H1 (cell line): ENCODE measurements around the gene TAS1R1.

Experiments
- CTCF ChIP-seq, 3 experiments: IDR thresholded peaks; 1 replicate in 2 of 3; 2 replicates in 1 of 3; pipeline versions ENCODE4 v1.5.1 to v1.6.1; 2011; ENCODE audit warnings: low read length in 3 of 3, mild to moderate bottlenecking in 3 of 3, inconsistent platforms in 2 of 3, low read depth in 1 of 3, moderate library complexity in 1 of 3; ENCODE audit not compliant: insufficient read depth in 1 of 3; ENCODE audit errors: control extremely low read depth in 1 of 3
- GABPA ChIP-seq: IDR thresholded peaks from 2 replicates; pipeline ENCODE4 v1.6.1; 2011; ENCODE audit warnings: mild to moderate bottlenecking, low read length, moderate library complexity, borderline replicate concordance; ENCODE audit not compliant: insufficient read depth
- HDAC6 ChIP-seq: IDR thresholded peaks from one replicate; pipeline ENCODE4 v1.7.1; 2012; ENCODE audit warnings: low read depth, mild to moderate bottlenecking, inconsistent platforms, low read length, moderate library complexity
- KDM1A ChIP-seq: fragments of 200-600, 300-600 bp; sonication (generic); IDR thresholded peaks from 2 replicates; pipeline ENCODE4 v1.7.1; 2016; ENCODE audit warnings: mild to moderate bottlenecking, low read length, borderline replicate concordance
- POLR2AphosphoS5 ChIP-seq: IDR thresholded peaks from 2 replicates; pipeline ENCODE4 v1.6.1; 2011; ENCODE audit warnings: low read depth, low read length
- RAD21 ChIP-seq, 2 experiments: IDR thresholded peaks in 1 of 2; conservative IDR thresholded peaks in 1 of 2; 2 replicates each; pipeline ENCODE4 v1.6.1; 2011; ENCODE audit warnings: low read depth in 2 of 2, low read length in 2 of 2, improper control_type of control experiment in 1 of 2, inconsistent platforms in 1 of 2, mild to moderate bottlenecking in 1 of 2, moderate library complexity in 1 of 2
- SIN3A ChIP-seq, 2 experiments: IDR thresholded peaks in 1 of 2; conservative IDR thresholded peaks in 1 of 2; 2 replicates each; pipeline ENCODE4 v1.6.1; 2011 to 2012; ENCODE audit warnings: low read length in 2 of 2, improper control_type of control experiment in 1 of 2, low read depth in 1 of 2, mild to moderate bottlenecking in 1 of 2
- TBP ChIP-seq: IDR thresholded peaks from 2 replicates; pipeline ENCODE4 v1.6.1; 2011; ENCODE audit warnings: low read depth, low read length, improper control_type of control experiment
- TF ChIP-seq, protein P1 (sequence below): IDR thresholded peaks from 2 replicates; pipeline ENCODE4 v1.6.1; 2012; ENCODE audit warnings: inconsistent platforms

DNA sequence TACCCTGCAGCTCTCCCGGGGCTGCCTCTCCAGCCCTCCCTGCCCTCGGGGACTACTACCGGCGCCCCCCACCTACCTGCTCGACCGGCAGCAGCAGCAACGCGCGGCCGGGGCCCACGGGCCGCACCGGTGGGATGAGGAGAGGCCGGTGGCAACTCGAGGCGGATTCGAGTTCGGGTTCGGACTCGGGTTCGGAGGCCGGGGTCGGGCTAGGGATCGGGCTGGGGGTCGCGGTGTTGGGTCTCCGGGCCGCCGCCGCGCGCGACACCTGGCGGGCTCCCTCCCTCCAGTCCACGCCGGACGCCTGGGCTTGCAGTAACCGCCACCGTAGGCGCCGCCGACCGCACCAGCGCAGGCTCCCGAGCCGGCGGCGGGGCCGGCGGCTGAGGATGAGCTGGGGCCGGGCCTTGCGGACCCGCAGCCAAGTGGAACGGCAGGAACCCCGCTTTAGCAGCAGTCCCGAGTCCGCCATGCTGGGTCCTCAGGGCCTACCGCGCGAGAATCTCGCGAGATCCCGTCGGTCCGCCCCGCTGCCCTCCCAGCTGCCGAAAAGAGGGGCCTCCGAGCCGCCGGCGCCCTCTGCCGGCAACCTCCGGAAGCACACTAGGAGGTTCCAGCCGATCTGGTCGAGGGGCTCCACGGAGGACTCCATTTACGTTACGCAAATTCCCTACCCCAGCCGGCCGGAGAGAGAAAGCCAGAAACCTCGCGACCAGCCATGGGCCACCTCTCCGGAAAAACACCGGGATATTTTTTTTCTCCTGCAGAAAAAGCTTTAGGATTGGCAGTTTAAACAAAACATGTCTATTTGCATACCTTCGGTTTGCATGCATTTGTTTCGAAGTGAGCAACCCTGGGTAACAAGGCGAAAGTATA lies 838 bp upstream of the TAS1R1 start, which contains the start of gene NOL9:
- TF ChIP-seq CTCF (IDR thresholded peaks at IDR 0.05; ENCODE audit: control extremely low read depth in 1 of 3, insufficient read depth in 1 of 3, low read depth in 1 of 3, low read length in 3 of 3), result peak; percentile 85 to 93 (median 87)
- TF ChIP-seq TBP, result peak; percentile 85; the same call in 1 of the 2 replicates
- TF ChIP-seq, protein P1, sequence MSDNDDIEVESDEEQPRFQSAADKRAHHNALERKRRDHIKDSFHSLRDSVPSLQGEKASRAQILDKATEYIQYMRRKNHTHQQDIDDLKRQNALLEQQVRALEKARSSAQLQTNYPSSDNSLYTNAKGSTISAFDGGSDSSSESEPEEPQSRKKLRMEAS, result no peak; the same call in 1 of the 2 replicates
- TF ChIP-seq KDM1A, result no peak
- 0 out of 4 replicates have a peak, but pooled peaks of 1 of the 2 experiments have one; percentile 47 for TF ChIP-seq SIN3A (conservative IDR thresholded peaks at IDR 0.05 in 1 of 2, IDR thresholded peaks at IDR 0.05 in 1 of 2; ENCODE audit: low read depth in 1 of 2, low read length in 2 of 2)
- TF ChIP-seq RAD21 (IDR thresholded peaks at IDR 0.05 in 1 of 2, conservative IDR thresholded peaks at IDR 0.05 in 1 of 2; ENCODE audit: low read depth in 2 of 2, low read length in 2 of 2), result peak; percentile 47 to 60
- peak; percentile 83 for TF ChIP-seq POLR2AphosphoS5
- no peak for TF ChIP-seq GABPA
- no peak for TF ChIP-seq HDAC6
